Caco-2 (cell line): ENCODE measurements around the gene SLC9A4. TPM values are rescaled to one million over a fixed set of nuclear protein-coding genes. Genes with fewer than 3 reads are reported as not detected.
A peak's percentile ranks its signal among the peaks of the same experiment; 100 is the strongest.

Source experiments
- Bru-seq: library from RNA; stranded (reverse); fragments of 400-500 nt; gene quantifications from one replicate; lab custom pipeline; 2021; lab: Mats Ljungman, UMichigan
- BruChase-seq, 2 experiments: library from RNA; stranded (reverse); fragments of 400-500 nt; gene quantifications; one replicate each; lab custom pipeline; 2021; lab: Mats Ljungman, UMichigan
- BruUV-seq: library from RNA; stranded (reverse); fragments of 400-500 nt; replicated peaks from 2 replicates; lab custom pipeline; 2021; lab: Mats Ljungman, UMichigan
- CTCF ChIA-PET: fragments of 300-600 bp; sonication (Branson Sonifier 250); formaldehyde crosslinking; loops from one replicate; lab custom pipeline; 2022; ENCODE audit warnings: antibody characterized with exemption; lab: Charles Lee
- POLR2A ChIA-PET: fragments of 300-600 bp; sonication (Branson Sonifier 250); formaldehyde crosslinking; loops from one replicate; lab custom pipeline; 2022; ENCODE audit warnings: antibody characterized with exemption; lab: Charles Lee
- DNase-seq, 2 experiments: peaks; one replicate each; pipeline versions ENCODE4 v3.0.0 to v3.0.0-alpha.2; 2020 to 2022
- H3K27me3 ChIP-seq: replicated peaks from 2 replicates; pipeline ENCODE4 v1.6.0; 2011; ENCODE audit warnings: low read length; ENCODE audit not compliant: control insufficient read depth, insufficient read depth
- H3K36me3 ChIP-seq: 2 replicates; pipeline ENCODE4 v1.5.1; 2011; ENCODE audit warnings: low read length; ENCODE audit not compliant: control insufficient read depth, insufficient read depth
- H3K4me1 ChIP-seq: fragments of 250-450 bp; sonication (Bioruptor Pico); 2 replicates; pipeline ENCODE4 v1.5.1; 2020; ENCODE audit warnings: mild to moderate bottlenecking
- H3K4me3 ChIP-seq: 2 replicates; pipeline ENCODE4 v1.5.1; 2011; ENCODE audit warnings: low read depth, mild to moderate bottlenecking, control low read depth, low read length
- H3K9me3 ChIP-seq: fragments of 250-450 bp; sonication (Bioruptor Pico); 2 replicates; pipeline ENCODE4 v1.5.1; 2020; ENCODE audit warnings: mild to moderate bottlenecking, moderate library complexity
- H3K27ac Mint-ChIP-seq: one replicate; pipeline ENCODE4 v1.8.0; 2022; ENCODE audit warnings: mixed read lengths; ENCODE audit not compliant: unreplicated experiment
- H3K27me3 Mint-ChIP-seq: one replicate; pipeline ENCODE4 v1.8.0; 2022; ENCODE audit warnings: mixed read lengths; ENCODE audit not compliant: insufficient read depth, unreplicated experiment
- H3K36me3 Mint-ChIP-seq: one replicate; pipeline ENCODE4 v1.8.0; 2022; ENCODE audit warnings: mild to moderate bottlenecking, mixed read lengths; ENCODE audit not compliant: insufficient read depth, unreplicated experiment
- H3K4me1 Mint-ChIP-seq: one replicate; pipeline ENCODE4 v1.8.0; 2022; ENCODE audit warnings: low read depth, mixed read lengths; ENCODE audit not compliant: unreplicated experiment
- H3K4me3 Mint-ChIP-seq: one replicate; pipeline ENCODE4 v1.8.0; 2022; ENCODE audit warnings: mild to moderate bottlenecking, moderate library complexity, mixed read lengths; ENCODE audit not compliant: unreplicated experiment
- H3K9me3 Mint-ChIP-seq: one replicate; pipeline ENCODE4 v1.8.0; 2022; ENCODE audit warnings: mixed read lengths; ENCODE audit not compliant: unreplicated experiment
- intact Hi-C: fragments of 100-400 bp; cut with micrococcal nuclease; formaldehyde crosslinking; loops from one replicate; pipeline ENCODE4 v1.10.0; 2022; ENCODE audit not compliant: unreplicated experiment
- long read RNA-seq: library from polyadenylated mRNA; stranded (forward); transcript quantifications from one replicate; pipeline ENCODE4 v2.0.0, GENCODE V29; 2022
- total RNA-seq: library from RNA; stranded (reverse); gene quantifications from 2 replicates; pipeline ENCODE4 v1.2.3, GENCODE V29; 2022
- TF ChIP-seq, protein P1 (sequence below), 2 experiments: fragments of 200-600 bp in 1 of 2; IDR thresholded peaks; 1 replicate in 1 of 2; 2 replicates in 1 of 2; pipeline versions ENCODE4 v1.5.1 to v1.8.0; 2011 to 2022; ENCODE audit warnings: antibody characterized with exemption in 1 of 2, control low read depth in 1 of 2, inconsistent platforms in 1 of 2, low read depth in 1 of 2, low read length in 1 of 2, mild to moderate bottlenecking in 1 of 2, moderate library complexity in 1 of 2; ENCODE audit not compliant: insufficient read depth in 1 of 2, severe bottlenecking in 1 of 2, unreplicated experiment in 1 of 2

The SLC9A4 gene, protein sequence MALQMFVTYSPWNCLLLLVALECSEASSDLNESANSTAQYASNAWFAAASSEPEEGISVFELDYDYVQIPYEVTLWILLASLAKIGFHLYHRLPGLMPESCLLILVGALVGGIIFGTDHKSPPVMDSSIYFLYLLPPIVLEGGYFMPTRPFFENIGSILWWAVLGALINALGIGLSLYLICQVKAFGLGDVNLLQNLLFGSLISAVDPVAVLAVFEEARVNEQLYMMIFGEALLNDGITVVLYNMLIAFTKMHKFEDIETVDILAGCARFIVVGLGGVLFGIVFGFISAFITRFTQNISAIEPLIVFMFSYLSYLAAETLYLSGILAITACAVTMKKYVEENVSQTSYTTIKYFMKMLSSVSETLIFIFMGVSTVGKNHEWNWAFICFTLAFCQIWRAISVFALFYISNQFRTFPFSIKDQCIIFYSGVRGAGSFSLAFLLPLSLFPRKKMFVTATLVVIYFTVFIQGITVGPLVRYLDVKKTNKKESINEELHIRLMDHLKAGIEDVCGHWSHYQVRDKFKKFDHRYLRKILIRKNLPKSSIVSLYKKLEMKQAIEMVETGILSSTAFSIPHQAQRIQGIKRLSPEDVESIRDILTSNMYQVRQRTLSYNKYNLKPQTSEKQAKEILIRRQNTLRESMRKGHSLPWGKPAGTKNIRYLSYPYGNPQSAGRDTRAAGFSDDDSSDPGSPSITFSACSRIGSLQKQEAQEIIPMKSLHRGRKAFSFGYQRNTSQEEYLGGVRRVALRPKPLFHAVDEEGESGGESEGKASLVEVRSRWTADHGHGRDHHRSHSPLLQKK
- 1.2 and 1.4 TPM in 2 replicates for total RNA-seq
- Bru-seq, nascent RNA = percentile 28 among the genes with signal in this experiment
- BruChase-seq, experiment 1, labeled RNA remaining after a 2-hour chase = percentile 30 among the genes with signal in this experiment
- BruChase-seq, experiment 2, labeled RNA remaining after a 6-hour chase = percentile 30 among the genes with signal in this experiment
- long read RNA-seq, full-length matches to known transcripts = 1 of 5 reads
- long read RNA-seq, partial matches to known transcripts = 3 of 5 reads
- long read RNA-seq, other reads (novel, unspliced or antisense) = 1 of 5 reads

DNA sequence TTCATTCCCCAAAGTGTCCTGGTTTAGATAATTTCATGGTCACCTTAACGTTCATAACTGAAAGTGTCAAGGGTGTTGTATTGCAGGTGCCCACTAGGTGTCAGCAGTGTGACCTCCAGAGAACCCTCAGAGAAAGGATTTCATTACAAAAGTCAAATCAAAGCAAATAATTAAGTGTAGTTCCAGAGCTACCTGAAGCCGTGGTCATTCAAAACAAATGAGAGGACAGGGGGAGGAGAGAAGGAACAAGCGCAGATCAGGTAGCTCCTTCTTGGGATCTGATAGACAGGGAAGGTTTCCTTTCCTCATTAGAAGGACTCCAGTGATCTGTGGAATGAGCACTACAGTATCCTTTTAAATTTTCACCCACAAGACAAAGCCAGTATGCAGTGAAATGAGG lies at the start of gene SLC9A4:
Gene SLC9A4, plus strand, starts transcription at position 207 of the 400 bp plus-strand sequence. CDS start 534 bp downstream, outside the sequence.
- intact Hi-C loops = loop anchor here (1.0 kb wide), 5 partner anchors 47 to 230 kb away; no protein-coding TSS in a partner anchor
- Histone ChIP-seq H3K27me3 (no peaks in the 10 kb centered on the region), H3K9me3 (peaks cover 4% of the 10 kb centered on the region; the same call in 1 of the 2 replicates), H3K4me3 (no peak within 1 kb of the TSS), H3K36me3 (no peaks in the 10 kb centered on the region), H3K4me1 (peaks cover 17% of the 10 kb centered on the region)
- BruUV-seq = no TSS peak
- Mint-ChIP-seq H3K4me3 (no peak within 1 kb of the TSS), H3K36me3 (no peaks in the 10 kb centered on the region), H3K9me3 (peaks cover 38% of the 10 kb centered on the region), H3K27me3 (no peaks in the 10 kb centered on the region), H3K27ac (no peak within 1 kb of the TSS), H3K4me1 (no peaks in the 10 kb centered on the region)
- CTCF ChIA-PET = interaction anchor here (0.9 to 2.7 kb wide), 7 partner anchors 11 to 230 kb away, joined by 3 to 28 read pairs (median 3); no protein-coding TSS in a partner anchor
- DNase-seq = peak; percentile 63 to 72
- POLR2A ChIA-PET = no interaction called here
- TF ChIP-seq, protein P1, sequence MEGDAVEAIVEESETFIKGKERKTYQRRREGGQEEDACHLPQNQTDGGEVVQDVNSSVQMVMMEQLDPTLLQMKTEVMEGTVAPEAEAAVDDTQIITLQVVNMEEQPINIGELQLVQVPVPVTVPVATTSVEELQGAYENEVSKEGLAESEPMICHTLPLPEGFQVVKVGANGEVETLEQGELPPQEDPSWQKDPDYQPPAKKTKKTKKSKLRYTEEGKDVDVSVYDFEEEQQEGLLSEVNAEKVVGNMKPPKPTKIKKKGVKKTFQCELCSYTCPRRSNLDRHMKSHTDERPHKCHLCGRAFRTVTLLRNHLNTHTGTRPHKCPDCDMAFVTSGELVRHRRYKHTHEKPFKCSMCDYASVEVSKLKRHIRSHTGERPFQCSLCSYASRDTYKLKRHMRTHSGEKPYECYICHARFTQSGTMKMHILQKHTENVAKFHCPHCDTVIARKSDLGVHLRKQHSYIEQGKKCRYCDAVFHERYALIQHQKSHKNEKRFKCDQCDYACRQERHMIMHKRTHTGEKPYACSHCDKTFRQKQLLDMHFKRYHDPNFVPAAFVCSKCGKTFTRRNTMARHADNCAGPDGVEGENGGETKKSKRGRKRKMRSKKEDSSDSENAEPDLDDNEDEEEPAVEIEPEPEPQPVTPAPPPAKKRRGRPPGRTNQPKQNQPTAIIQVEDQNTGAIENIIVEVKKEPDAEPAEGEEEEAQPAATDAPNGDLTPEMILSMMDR (IDR thresholded peaks at IDR 0.05; ENCODE audit: insufficient read depth in 1 of 2, low read depth in 1 of 2, low read length in 1 of 2, severe bottlenecking in 1 of 2, unreplicated experiment in 1 of 2) = peak; percentile 89 to 91

DNA sequence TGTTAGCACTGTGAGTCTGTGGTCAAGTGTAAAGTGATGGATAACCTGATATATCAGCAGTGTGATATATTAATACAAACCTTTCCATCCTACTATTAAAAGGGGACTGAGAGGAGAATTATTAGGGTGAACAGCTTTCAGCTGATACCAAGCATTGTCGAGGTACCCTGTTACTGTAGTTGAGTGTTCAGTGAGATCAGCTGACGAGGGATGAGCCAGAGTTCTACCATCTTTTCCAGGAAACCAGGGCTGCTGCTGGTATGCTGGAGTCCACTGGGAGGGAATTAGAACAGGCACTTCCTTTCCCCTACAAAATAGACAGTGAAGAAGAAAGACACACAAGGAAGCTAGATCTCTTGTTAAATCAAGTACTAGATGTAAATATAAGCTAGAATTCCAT lies 49.7 kb upstream of the SLC9A4 start:
- intact Hi-C loops = no loop called here
- Histone ChIP-seq H3K27me3 (peaks cover 2% of the 10 kb centered on the region; the same call in 1 of the 2 replicates), H3K4me1 (no peaks in the 10 kb centered on the region), H3K4me3 (no peak overlapping the region), H3K9me3 (no peaks in the 10 kb centered on the region; the same call in 1 of the 2 replicates), H3K36me3 (no peaks in the 10 kb centered on the region)
- no peak overlapping the region for H3K4me3 Mint-ChIP-seq
- no peak for DNase-seq
- no TSS peak for BruUV-seq
- H3K9me3 Mint-ChIP-seq = no peaks in the 10 kb centered on the region
- no peaks in the 10 kb centered on the region for H3K36me3 Mint-ChIP-seq
- H3K27ac Mint-ChIP-seq = no peak overlapping the region
- ChIA-PET CTCF (no interaction called here), POLR2A (no interaction called here)
- H3K27me3 Mint-ChIP-seq = peaks cover 22% of the 10 kb centered on the region
- TF ChIP-seq, protein P1 (IDR thresholded peaks at IDR 0.05; ENCODE audit: insufficient read depth in 1 of 2, low read depth in 1 of 2, low read length in 1 of 2, severe bottlenecking in 1 of 2, unreplicated experiment in 1 of 2) = no peak
- no peaks in the 10 kb centered on the region for H3K4me1 Mint-ChIP-seq
